NCI-H2227 treated with DMSO at 0.1 percent for 48 hours (cell line): ENCODE results near the gene CEL.
"Not testable (repeated sequence)": the region's sequence is repeated elsewhere in the genome, so short reads cannot be mapped to it uniquely, and the experiment has no call there.

Experiments
- DNase-seq: peaks from one replicate; lab custom pipeline; 2025; lab: John Stamatoyannopoulos, UW

The CEL gene

DNA sequence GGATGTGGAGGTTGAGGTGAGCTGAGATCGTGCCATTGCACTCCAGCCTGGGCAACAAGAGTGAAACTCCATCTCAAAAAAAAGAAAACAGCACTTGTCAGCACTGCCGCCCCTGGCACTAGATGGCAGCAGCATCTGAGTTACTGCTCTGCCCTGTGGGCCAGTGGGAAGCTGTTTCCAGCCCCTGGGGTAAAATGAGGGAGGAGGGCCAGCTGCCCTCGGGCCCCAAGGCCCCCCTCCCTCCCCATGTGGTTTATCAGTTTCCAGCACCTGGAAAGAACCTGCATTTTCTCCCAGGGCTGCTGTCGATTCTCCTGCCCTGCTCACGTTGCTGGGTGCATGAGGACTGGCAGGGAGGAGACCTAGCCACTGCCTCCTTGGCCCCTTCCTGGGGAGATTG lies 13.2 kb upstream of the CEL start:
- DNase-seq: no peak

DNA sequence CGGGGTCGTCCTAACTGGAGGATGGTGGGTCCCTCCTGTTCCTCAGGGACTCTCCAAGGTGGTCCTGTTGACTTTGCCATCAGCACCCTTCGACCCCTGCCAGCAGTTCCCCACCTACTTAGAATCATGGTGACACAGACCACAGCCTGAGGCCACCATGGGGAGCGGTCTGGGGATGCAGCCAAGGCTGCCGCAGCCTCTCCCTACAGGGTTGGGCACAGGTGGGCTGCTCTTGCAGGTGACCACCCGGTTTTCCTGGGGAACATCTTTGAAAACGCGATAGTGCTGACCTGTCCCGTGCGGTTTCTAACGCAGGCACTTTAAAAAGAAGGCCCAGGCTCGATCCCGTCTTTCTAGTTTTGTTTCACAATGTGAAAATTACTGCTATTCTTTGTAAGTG lies 12.7 kb upstream of the CEL start:
- DNase-seq: no peak

DNA sequence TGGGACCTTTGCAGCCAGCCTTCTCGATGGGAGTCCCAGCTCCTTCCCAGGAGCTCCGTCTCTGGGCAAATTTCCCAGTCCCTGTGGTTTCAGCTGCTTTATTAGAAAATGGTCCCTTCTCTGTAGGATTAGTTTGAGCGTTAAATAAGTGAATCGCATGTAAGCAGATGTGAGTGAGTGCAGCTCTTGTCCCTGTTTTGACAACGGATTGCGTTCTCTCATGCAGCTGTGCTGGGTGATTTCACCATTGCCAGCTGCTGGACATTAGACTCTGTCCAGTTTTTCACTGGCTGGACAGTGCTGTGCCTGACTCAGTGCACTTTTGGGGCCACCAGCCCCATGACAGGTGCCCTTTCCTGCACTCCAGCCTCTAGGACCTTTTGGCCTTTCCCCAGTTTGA lies 11.6 kb upstream of the CEL start:
- no peak for DNase-seq

DNA sequence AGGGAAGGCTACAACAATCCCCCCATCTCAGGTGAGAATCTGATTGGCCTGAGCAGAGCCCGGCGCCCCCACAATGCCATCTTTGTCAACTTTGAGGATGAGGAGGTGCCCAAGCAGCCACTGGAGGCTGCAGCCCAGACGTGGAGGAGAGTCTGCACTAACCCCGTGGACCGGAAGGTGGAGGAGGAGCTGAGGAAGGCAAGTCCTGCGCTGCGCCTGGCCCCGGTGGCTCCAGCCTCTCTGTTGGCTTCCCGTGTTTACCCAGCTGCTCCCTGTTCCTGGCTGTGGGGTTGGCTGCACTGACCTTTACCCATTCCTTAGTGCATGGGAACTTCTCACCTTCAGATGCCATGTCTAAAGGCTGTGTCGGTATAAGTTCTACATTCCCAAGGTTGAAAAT lies 11.0 kb upstream of the CEL start:
- no peak for DNase-seq

DNA sequence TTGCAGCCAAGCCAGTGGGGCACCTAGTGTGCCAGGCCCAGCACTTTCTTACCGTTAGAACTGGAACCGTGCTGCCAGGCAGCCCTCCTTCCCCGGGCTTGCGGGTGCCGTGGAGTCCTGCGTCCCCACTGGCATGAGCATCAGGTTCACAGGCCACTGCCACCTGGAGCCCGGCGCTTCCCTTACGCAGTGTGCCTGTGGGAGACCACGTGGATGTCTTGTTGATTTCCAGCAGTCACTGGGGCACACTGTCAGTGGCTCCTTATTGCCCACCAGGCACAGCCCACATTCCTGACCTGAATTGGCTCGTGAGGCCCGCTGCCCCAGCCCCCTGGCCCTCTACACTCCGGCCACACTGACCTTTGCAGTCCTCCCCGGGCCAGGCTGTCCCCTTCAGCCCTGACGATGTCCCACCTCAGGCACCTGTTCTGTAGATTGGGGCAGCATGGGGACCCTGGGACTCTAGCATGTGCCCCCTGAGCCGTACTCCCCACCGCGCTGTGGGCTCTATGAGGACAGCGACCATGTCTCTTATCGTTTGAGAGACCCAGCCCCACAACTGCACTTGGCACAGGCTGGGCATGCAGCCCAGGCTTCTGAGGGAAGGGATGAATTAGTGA lies 10.4 kb upstream of the CEL start:
- DNase-seq: no peak

DNA sequence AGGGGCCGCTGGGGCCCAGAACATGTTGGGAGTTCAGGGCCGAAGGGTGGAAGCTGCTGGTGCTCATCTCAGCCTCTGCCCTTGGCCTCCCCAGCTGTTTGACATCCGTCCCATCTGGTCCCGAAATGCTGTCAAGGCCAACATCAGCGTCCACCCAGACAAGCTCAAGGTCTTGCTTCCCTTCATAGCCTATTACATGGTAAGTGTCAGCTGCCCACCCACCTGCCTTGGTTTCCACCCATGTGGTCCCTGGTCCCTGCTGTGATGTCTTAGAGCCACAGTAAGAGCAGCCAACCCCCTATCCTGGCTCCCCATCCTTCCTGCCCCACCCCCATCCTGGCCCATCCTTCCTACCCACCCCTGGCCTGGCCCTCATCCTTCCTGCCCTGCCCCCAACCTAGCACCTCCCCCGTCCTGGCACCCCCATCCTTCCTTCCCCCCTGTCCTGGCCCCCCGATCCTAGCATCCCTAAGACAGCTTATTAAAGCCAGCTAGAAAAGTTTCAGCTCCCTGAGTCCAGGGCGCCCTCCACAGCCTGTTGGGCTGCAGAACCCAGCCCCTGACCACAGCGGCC lies 9.7 kb upstream of the CEL start:
- DNase-seq: no peak

DNA sequence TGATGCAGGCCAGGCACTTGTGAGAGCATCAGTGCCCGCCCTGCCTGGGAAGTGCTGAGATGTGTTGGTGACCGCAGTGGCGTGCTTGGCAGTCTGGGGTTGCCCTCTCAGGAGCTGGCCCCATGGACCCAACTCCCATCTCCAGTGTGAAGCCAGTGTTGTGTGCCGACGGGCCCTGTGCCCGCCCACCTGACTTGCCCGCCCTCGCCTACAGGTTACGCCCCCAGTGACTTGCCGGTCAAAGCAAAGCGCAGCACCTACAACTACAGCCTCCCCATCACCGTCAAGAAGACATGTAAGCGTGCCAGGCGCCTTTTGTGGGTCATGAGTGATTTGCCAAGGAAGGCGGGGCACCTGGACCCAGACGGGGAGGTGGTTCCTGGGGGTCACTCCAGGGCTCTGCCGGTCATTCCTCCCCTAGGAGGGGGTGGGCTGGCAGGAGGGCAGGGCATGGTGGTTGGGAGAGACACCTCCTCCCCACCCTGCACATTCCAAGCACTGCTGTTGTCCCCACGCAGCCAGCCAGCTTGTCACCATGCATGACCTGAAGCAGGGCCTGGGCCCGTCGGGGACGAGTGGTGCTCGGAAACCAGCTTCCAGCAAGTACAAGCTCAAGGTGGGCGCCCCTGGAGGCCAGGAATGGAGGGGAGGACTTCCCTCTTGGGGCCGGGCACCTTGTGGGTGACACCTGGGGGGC lies 7.4 kb upstream of the CEL start:
- no peak for DNase-seq

DNA sequence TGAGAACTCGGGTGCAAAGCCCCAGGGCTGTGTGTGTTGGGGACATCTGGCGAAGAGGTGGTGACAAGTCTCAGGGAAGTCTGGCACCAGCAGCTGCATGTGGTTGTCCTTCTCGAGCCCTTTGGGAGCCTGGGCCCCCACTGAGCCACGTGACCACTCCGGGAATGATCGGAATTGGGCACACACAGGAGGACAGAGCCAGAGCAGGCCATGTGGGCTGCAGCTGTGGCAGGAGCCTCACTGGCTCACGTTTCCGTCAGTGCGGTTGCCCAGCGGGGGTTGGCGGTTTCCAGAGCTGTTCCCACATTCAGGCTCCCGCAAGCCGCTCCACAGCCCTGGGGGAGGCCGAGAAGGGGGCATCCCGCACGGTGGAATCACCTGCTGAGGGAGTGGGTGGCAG lies 6.8 kb upstream of the CEL start:
- no peak for DNase-seq

DNA sequence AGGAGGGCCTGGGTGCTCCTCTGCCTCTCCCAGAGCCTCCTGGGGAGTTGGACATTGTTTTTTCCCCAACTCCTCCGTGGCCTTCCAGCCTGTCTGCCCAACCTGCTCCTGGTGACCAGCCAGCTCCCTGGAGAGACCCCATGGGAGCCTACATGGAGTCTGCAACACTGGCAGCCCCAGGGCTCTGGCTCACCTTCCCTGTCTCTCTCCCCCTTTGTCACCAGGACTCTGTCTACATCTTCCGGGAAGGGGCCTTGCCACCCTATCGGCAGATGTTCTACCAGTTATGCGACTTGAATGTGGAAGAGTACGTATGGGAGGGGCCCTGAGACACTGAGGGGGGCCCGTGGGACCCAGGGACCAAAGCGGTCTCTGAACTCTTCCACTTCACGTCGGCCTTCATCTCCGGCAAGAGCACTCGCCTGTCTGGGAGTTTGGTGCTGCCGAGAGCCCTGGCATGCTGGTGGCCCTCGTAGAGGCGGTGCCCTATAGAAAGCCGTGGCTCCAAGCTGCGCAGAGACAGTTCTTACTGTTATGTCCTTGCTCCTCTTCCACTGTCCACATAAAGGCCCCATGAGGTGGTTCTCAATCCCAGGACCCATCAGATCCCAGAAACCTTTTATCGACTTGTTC lies 5.9 kb upstream of the CEL start:
- no peak for DNase-seq

DNA sequence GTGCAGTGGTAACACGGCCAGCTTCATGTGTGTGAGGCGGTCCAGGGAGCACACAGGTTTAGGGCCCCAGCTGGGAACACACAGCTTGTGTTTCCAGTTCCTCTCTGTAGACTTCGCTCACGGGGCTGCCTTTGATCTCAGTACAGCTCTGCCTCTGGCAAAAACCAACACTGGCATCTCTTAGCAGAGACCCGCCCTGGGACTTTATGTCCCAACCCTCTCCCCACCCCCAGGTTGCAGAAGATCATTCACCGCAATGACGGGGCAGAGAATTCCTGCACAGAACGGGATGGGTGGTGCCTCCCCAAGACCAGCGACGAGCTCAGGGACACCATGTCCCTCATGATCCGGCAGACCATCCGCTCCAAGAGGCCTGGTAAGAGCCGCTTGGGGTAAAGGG lies 5.2 kb upstream of the CEL start:
- no peak for DNase-seq

DNA sequence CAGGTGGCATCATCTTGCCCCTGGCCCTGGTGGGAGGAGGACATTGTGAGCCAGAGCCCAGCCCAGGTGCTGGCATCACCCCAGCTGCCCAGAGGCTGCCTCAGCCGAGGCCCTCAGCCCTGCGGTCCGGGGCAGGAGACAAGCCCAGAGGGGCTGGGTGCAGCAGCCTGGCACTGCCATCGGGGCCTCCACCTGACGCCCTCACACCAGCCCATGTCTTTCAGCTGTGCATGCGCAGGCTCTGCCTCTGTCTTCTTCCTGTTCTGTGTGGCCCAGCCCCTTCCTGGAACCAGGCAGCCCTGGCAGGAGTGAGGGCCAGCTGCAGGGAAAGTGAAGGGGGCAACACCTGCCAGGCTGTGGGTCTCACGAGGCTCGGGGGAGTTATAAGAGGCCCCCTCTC lies 4.8 kb upstream of the CEL start:
- no peak for DNase-seq

DNA sequence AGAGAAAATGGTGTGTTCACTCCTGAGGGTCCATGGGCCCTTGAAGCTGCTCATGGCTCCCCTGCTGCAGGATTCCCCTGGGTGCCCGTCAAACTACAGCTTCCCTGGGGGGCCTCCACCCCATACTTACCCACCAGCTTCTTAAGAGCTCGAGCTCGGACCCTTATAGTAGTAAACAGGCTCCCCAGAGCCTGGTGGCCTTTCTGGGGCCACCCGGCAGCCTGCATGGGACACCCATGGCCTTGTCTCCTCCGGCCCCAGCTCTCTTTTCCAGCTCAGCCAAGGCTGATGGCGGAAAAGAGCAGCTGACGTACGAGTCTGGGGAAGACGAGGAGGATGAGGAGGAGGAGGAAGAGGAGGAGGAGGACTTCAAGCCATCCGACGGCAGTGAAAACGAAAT lies 4.2 kb upstream of the CEL start:
- no peak for DNase-seq

DNA sequence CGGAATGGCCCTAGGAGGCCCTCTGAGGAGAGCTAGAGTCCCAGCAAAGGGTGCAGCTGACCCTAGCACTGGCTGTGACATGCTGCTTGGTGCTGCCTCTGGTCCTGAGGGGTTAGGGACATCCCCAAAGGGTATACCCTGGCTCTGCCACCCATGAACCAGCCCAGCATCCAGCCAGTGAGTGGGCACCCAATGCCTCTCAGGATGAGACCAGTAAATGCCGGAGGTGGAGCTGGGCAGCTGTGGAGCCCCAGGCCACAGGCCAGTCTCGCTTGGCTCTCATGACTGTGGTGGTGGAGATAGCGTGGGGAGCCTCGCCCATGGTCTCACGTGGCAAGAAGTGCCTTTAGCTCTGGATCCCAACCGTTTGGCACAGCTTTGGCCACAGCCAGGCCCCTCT lies 3.7 kb upstream of the CEL start:
- no peak for DNase-seq

DNA sequence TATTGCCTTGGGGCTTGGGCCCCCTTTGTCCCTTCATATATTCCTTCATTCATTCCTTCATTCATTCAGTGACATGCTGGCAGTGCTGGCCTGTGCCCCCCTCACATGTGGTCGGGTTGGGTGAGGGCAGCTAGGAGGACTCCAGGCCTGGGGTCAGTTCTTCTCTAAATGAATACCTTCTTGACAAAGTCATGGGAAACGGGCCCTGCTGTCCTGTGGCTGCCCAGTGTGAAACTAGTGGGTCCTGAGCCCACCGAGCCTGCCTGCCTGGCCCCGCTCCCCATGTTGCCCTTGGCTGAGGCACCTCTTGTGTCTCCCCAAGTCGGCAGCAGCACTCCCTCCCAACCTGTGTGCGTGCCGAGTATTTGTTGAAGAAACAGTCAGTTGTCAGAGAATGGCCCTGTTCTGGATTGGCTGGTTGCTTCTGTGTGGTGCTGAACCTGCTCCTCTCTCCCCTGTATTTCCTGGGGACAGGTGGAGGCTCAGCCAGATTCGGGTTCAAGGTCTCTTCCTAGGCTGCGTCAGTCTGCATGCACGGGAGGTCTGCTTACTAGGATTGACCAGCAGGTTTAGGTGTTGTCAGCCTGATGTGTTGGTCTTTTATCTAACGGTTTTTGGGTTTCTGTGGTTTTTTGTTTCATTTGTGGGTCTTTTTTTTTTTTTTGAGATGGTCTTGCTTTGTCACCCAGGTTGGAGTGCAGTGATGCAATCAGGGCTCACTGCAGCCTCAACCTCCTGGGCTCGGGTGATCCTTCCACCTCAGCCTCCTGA lies 3.0 kb upstream of the CEL start:
- DNase-seq: no peak

DNA sequence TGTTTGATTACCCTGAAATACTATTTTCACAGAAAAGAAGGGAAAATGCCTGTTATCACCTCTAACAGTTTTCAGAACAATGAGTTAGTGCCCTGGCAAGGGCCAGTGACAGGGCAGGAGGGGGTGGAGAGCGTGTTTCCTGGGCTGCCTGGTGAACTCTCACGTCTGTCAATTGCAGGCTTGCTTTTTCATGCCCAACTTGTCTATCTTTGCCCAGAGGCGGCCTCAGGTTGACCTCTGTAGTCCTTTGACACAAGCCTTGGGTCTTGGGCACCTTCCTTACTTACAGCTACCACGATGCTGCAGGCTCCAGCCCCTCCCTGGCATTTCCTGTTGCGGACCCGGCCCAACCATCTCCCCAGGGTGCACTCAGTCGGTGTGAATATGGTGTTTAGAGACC lies 2.2 kb upstream of the CEL start:
- no peak for DNase-seq

DNA sequence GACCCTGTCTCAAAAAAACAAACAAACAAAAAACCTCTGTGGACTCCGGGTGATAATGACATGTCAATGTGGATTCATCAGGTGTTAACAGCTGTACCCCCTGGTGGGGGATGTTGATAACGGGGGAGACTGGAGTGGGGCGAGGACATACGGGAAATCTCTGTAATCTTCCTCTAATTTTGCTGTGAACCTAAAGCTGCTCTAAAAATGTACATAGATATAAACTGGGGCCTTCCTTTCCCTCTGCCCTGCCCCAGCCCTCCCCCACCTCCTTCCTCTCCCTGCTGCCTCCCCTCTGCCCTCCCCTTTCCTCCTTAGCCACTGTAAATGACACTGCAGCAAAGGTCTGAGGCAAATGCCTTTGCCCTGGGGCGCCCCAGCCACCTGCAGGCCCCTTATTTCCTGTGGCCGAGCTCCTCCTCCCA lies 1.4 kb upstream of the CEL start:
- DNase-seq: no peak

DNA sequence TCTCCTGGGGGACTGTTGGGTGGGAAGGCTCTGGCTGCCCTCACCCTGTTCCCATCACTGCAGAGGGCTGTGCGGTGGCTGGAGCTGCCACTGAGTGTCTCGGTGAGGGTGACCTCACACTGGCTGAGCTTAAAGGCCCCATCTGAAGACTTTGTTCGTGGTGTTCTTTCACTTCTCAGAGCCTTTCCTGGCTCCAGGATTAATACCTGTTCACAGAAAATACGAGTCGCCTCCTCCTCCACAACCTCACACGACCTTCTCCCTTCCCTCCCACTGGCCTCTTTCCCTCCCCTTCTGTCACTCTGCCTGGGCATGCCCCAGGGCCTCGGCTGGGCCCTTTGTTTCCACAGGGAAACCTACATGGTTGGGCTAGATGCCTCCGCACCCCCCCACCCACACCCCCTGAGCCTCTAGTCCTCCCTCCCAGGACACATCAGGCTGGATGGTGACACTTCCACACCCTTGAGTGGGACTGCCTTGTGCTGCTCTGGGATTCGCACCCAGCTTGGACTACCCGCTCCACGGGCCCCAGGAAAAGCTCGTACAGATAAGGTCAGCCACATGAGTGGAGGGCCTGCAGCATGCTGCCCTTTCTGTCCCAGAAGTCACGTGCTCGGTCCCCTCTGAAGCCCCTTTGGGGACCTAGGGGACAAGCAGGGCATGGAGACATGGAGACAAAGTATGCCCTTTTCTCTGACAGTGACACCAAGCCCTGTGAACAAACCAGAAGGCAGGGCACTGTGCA lies 590 bp upstream of the CEL start:
- not testable (repeated sequence) for DNase-seq

DNA sequence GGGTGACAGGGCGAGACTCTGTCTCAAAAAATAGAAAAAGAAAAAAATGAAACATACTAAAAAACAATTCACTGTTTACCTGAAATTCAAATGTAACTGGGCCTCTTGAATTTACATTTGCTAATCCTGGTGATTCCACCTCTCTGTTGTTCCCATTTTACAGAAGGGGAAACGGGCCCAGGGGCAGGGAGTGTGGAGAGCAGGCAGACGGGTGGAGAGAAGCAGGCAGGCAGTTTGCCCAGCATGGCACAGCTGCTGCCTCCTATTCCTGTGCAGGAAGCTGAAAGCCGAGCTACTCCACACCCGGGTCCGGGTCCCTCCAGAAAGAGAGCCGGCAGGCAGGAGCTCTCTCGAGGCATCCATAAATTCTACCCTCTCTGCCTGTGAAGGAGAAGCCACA lies 788 bp downstream of the CEL start:
- DNase-seq: not testable (repeated sequence)

DNA sequence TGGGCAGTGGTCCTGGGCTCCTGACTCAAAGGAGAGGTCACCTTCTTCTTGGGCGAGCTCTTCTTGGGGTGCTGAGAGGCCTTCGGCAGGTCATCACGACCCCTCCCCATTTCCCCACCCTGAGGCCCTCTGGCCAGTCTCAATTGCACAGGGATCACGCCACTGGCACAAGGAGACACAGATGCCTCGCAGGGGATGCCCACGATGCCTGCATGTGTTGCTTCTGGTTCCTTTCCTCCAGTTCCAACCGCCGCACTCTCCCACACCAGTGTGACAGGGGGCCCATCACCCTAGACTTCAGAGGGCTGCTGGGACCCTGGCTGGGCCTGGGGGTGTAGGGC lies 1.3 kb downstream of the CEL start:
- DNase-seq: no peak

DNA sequence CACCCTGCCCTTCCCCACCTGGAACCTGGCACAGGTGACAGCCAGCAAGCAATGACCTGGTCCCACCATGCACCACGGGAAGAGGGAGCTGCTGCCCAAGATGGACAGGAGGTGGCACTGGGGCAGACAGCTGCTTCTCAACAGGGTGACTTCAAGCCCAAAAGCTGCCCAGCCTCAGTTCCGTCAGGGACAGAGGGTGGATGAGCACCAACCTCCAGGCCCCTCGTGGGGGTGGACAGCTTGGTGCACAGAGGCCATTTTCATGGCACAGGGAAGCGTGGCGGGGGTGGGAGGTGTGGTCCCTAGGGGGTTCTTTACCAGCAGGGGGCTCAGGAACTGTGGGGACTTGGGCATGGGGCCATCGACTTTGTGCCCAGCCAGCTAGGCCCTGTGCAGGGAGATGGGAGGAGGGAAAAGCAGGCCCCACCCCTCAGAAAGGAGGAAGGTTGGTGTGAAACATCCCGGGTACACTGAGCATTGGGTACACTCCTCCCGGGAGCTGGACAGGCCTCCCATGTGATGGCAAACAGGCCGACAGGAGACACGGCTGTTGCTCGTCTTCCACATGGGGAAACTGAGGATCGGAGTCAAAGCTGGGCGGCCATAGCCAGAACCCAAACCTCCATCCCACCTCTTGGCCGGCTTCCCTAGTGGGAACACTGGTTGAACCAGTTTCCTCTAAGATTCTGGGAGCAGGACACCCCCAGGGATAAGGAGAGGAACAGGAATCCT lies 1.9 kb downstream of the CEL start:
- DNase-seq: no peak
